ENCODE measurements around the gene SDK1.

GRCh38 chr7:3678314-3678810 lies 377.3 kb downstream of the SDK1 start:
- no peak for TF ChIP-seq POLR2A (IDR thresholded peaks at IDR 0.05; ENCODE audit: low read length)
- no peak for TF ChIP-seq GATA1 (IDR thresholded peaks at IDR 0.05; ENCODE audit: low read depth, low read length)
